ENCODE data around the gene PADI1.

The PADI1 gene, protein sequence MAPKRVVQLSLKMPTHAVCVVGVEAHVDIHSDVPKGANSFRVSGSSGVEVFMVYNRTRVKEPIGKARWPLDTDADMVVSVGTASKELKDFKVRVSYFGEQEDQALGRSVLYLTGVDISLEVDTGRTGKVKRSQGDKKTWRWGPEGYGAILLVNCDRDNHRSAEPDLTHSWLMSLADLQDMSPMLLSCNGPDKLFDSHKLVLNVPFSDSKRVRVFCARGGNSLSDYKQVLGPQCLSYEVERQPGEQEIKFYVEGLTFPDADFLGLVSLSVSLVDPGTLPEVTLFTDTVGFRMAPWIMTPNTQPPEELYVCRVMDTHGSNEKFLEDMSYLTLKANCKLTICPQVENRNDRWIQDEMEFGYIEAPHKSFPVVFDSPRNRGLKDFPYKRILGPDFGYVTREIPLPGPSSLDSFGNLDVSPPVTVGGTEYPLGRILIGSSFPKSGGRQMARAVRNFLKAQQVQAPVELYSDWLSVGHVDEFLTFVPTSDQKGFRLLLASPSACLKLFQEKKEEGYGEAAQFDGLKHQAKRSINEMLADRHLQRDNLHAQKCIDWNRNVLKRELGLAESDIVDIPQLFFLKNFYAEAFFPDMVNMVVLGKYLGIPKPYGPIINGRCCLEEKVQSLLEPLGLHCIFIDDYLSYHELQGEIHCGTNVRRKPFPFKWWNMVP

GRCh38 chr1:17204546-17205440, at the start of gene PADI1:
Gene PADI1, plus strand, starts transcription at chr1:17205128. Its CDS starts 90 bp downstream, at chr1:17205218.
- DNase-seq = no peak

DNA sequence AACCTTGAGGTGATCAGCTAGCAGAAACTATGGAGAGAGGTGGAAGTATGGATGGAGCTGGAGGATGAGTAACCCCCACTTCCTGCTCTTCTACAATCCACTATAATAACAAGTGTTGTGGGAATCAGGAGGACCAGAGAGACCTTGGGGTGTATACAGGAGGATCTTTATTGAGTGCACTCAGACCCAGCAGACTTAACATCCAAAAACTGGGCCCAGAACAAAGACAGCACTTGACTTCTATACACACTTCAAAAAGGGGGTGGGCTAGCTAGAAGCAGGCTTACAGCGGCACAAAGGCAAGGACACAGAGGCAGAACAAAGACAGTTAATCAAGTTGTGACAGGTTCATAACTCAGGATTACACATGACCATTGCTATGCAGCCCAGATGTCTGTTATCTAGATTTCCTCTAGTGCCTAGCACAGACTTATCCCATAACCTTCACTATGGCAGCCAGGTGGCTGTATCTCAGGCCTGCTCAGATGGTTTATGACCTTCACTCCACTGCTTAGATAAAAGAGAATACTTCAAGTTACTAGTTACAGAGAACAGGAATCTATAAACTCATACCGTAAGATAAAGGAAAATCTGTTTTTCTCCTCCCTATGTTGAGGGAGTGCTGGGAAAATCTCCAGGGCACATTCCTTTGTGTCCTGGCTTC, 49.5 kb upstream of the PADI1 start:
- DNase-seq = no peak

- no peak for DNase-seq
These were observed 48.8 kb upstream of the PADI1 start for GRCh38 chr1:17156108-17156507.

GRCh38 chr1:17158961-17159360, 46.0 kb upstream of the PADI1 start:
- no peak for DNase-seq

- DNase-seq = no peak
These were observed 43.7 kb upstream of the PADI1 start for GRCh38 chr1:17161137-17161740.

DNA sequence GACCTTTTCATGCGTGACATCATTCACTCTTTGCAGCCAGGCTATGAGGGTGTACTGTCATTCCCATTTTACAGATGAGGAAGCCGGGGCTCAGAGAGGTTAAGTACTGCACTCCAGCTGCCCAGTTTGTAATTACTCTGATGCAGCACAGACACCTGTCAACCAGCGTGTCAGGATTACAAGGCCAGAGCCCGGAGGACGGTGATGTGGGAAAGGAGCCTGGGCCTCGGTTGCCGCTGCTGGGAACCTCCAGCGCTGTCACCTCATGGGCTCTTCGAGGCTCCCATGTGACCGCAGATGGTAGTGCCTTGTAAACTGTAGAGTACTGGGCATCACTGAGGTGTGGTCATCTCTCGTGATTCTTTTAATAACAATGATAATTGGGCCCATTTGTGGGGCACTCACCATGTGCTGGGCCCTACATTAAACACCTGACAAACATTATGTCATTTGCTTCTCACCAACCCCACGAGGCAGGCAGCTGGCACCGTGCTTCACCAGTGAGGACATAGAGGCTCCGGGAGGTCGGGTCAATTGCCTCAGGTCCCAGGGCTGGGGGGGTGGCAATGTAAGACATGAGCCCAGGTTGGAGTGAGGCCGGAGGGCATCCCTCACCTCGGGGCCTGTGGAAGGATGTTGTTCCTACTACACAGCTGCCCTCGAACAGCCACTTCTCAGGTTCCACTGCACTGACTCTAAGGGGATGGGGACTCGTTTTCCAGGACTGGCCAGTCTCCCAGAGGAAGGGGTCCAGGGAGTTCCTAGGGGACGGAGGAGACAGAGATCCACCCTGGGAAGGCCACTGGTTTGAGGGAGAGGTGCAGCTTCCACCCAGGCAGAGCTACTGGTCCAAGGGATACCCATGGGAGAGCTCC, 42.8 kb upstream of the PADI1 start:
- DNase-seq = no peak

DNA sequence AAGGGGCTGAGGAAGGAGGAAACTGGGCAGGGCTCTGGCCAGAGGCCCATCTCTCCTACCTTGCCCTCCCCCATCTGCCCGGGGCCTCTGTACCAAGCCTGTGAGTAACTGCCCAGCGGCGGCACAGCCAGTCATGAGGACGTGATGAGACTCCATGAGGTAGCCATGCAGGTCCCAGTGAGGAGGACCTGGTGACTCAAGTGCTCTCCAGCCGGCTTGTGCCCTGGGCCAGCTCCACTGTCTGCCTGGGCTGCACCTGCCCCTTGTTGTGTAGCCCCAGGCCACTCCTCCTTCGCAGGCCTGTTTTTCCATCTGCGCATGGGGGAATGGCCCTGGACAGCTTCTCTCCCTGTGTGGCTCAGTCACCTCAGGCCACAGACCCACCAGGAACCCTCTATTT, 42.0 kb upstream of the PADI1 start:
- no peak for DNase-seq

GRCh38 chr1:17163371-17163770, 41.6 kb upstream of the PADI1 start:
- no peak for DNase-seq

GRCh38 chr1:17163789-17164666, 40.9 kb upstream of the PADI1 start:
- DNase-seq = no peak

GRCh38 chr1:17165823-17166222, 39.1 kb upstream of the PADI1 start:
- no peak for DNase-seq

DNA sequence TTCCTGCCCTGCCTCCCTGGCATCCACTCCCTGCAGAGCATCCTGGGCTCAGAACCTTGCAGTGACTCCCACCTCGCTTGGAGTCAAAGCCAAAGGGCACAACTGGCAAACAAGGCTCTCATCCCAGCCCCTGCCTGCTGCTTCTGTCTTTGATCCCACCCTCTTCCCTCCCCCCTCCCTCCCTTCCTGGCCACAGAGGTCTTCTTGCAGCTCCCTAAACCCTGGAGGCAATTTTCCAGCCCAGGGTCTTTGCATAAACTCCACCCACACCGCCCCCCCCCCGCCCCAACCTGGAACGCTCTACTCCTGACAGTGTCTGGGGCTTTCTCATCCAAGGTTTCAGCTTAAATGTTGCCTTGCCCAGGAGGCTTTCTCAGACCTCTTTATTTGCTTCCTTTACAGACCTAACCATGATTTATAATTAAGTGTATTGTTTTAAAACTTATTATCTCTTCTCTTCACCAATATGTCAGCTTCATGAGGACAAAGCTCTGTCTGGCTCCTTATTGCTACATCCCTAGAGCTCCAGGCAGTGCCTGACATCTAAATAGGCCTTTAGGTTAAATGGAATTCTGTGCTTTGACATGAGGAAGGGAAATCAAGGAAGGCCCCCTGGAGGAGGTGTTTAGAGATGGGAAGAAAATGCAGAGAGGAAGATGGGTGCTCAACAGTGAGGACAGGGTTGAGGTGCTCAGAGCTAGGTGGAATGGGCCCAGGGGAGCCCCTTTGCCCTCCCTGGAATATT, 37.7 kb upstream of the PADI1 start:
- DNase-seq = no peak

DNA sequence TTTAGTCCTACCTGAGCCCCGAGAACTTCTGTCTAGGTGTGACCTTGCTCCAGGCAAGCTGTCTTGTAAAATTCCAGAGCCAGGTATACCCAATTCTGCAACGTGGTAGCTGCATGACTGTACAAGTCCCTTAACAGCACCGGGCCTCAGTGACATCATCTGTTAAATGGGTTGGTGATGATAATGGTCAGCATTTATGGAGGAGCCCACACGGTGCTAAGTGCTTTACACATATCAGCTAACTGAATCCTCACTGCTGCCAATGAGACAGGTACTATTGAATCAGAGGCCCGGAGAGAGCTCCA, 37.2 kb upstream of the PADI1 start:
- no peak for DNase-seq

DNA sequence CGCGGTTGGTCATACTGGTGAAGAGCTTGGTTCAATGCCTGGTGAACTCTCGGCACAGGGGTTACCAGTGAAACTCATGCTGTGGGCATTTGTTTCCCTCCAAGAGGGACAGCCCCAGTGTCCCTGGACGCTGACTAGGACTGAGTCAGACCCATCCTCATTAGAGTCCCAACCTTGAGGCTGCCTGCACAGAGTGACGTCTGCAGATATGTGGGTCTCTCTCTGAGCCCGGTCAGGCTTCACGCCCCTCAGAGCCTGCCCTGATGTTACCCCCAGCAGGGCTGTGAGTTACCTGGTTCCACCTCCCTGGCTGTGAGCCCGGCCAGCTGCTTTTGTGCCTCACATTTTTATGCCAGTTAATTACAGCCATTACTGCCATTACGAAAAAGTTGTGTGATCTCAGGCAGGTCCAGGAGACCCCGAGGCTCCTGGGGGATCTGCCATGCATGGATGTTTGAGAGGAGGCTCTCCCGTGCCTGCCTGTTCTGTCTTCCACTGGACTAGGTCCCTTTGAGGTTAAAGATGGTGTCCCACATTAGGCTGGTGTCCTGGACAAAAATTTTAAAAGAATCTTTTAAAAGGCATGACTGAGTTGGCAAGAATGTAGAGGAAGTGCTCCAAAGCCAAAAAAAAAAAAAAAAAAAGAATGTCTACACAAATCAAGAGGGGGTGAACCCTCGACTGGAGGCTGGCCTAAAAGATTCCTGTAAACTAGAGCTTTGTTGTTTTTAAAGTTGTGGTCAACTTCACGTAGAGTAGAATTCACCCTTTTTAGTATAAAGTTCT, 36.6 kb upstream of the PADI1 start:
- peak; percentile 63 for DNase-seq

GRCh38 chr1:17170571-17170970, 34.4 kb upstream of the PADI1 start:
- DNase-seq = no peak

DNA sequence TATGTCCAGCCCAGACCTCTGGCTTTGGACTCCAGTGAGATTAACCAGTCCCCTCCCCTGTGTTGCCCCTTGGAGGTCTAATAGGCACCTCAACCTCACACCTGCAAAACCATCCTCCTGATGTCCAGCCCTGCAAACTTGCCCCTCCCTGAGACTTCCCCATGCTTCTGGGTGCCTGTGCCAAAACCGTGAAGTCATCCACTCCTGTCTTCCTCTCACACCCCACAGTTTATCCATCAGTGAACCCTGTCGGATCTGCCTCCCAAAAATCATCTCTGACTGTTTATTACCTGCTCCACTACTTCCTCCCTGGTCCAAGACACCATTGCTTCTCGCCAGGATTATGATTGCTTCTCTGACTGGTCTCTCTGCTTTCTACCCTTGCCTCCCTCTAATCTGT, 31.7 kb upstream of the PADI1 start:
- no peak for DNase-seq

DNA sequence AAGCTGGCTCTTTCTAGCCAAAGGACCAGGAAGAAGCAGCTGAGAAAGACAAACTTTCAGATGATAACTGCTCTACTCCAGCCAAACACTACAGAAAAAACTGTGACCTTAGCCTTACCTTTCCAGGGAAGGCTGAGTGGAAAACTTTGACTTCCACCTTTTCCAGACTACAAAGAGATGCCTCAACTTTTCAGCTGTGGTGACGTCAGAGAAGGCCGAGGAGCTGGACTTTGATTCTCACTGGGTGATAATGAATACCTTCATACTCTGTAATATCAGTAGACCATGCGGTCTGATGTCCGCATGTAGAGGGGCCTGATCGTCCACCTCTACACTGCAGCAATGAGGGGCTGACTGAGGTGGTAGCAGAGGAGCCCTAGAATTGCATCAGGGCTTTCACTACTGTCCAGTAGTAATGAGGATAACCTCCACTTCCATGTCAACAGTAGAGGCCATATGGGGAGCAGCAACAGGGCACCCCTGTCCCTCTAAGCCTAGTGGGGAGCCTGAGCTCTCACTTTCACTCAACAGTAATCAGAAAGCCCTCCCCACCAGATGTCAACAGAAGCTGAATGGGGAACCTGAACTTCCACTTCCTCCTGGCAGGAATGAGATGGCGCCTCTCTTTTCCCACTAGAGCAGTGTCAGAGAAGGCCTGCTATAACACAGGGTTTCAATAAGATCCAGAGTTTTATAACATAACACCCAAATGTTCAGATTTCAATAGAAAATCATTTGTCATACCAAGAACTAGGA, 28.4 kb upstream of the PADI1 start:
- no peak for DNase-seq

DNA sequence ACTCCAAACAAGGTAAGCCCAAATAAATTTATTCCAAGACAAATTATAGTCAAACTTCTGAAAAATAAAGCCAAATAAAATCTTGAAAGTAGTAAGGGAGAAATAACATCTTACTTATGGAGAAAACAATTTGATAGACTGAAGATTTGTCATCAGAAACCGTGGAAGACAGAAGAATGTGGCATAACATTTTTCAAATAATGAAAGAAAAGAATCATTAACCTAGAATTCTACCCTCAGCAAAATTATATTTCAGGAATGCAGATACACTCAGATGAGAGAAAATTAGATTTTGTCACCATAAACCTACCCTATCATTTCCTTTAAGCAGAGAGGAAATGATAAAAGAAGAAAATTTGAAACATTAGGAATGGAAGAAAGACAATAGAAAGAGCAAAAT, 27.3 kb upstream of the PADI1 start:
- DNase-seq = no peak

DNA sequence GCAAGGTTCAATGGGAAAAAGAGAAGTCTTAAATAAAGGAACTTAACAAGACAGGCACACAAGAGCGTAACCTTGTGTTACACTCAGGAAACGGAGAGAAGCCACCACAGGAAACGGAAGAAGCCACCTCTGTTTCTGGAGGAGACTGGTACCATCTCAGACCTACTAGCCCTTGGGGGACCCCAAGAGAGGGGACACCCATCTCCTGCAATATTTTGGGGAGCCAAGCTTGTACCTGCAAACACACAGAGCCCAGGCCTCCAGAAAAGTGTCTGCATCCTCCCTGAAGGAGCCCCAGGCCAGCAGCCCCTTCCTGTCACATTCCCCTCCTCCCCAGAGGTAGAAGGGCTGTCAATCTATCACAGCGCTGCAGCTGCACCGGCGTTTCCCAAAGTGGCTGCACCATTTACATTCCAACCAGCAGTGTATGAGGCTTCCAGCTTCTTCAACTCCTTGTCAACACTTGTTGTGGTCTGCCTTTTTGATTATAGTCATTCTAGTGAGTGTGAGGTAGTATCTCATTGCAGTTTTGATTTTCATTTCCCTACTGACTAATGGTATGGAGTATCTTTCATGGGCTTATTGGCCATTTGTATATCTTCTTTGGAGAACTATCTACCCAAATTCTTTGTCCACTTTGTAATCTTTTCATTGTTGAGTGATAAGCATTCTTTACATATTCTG, 23.0 kb upstream of the PADI1 start:
- no peak for DNase-seq

Measured in NCI-H2227 treated with DMSO at 0.1 percent for 48 hours (cell line).